DMS53 treated with DMSO at 0.1 percent for 48 hours (cell line): ENCODE results near the gene PTX4.

Source experiments
- DNase-seq: peaks from one replicate; lab custom pipeline; 2025; ENCODE audit not compliant: unreplicated experiment; lab: John Stamatoyannopoulos, UW

PTX4 gene

GRCh38 chr16:1464894-1465566, 23.7 kb downstream of the PTX4 start:
- DNase-seq, result no peak

- no peak for DNase-seq
Observed at GRCh38 chr16:1464196-1464893, 24.4 kb downstream of the PTX4 start.

- DNase-seq, result no peak
Observed at GRCh38 chr16:1461146-1461545, 27.6 kb downstream of the PTX4 start.

GRCh38 chr16:1460602-1461138, 28.1 kb downstream of the PTX4 start:
- no peak for DNase-seq

- DNase-seq, result no peak
Observed at GRCh38 chr16:1459967-1460366, 28.8 kb downstream of the PTX4 start.

- DNase-seq, result no peak
Observed at GRCh38 chr16:1458977-1459341, 29.8 kb downstream of the PTX4 start.

GRCh38 chr16:1458336-1458976, 30.3 kb downstream of the PTX4 start:
- no peak for DNase-seq

- no peak for DNase-seq
Observed at GRCh38 chr16:1457489-1458245, 31.1 kb downstream of the PTX4 start.

- no peak for DNase-seq
Observed at GRCh38 chr16:1456951-1457350, 31.8 kb downstream of the PTX4 start.

- no peak for DNase-seq
Observed at GRCh38 chr16:1455190-1456171, 33.3 kb downstream of the PTX4 start.

GRCh38 chr16:1454561-1454960, 34.2 kb downstream of the PTX4 start:
- DNase-seq, result no peak

- no peak for DNase-seq
Observed at GRCh38 chr16:1453316-1453715, 35.4 kb downstream of the PTX4 start.

GRCh38 chr16:1452530-1452929, 36.2 kb downstream of the PTX4 start:
- no peak for DNase-seq

GRCh38 chr16:1451702-1452392, 36.9 kb downstream of the PTX4 start:
- no peak for DNase-seq

GRCh38 chr16:1450841-1451240, 37.9 kb downstream of the PTX4 start:
- no peak for DNase-seq

GRCh38 chr16:1450218-1450617, 38.5 kb downstream of the PTX4 start:
- no peak for DNase-seq

GRCh38 chr16:1449201-1449788, 39.4 kb downstream of the PTX4 start:
- no peak for DNase-seq

- no peak for DNase-seq
Observed at GRCh38 chr16:1448536-1449116, 40.1 kb downstream of the PTX4 start.

GRCh38 chr16:1447965-1448364, 40.8 kb downstream of the PTX4 start:
- no peak for DNase-seq
